Head of caudate nucleus (tissue), 42 donors: ENCODE results near the gene KCNT1.

ENCODE experiments used
- DNase-seq, 42 donors: peaks; one replicate each; pipeline versions ENCODE4 v3.0.0 to v3.0.0-alpha.2; 2020 to 2021; ENCODE audit warnings: mixed read lengths in 7 of 42
- intact Hi-C: fragments of 100-400 bp; cut with DNase I; formaldehyde crosslinking; loops from one replicate; pipeline ENCODE4 v1.15.0; 2022

KCNT1 gene

DNA sequence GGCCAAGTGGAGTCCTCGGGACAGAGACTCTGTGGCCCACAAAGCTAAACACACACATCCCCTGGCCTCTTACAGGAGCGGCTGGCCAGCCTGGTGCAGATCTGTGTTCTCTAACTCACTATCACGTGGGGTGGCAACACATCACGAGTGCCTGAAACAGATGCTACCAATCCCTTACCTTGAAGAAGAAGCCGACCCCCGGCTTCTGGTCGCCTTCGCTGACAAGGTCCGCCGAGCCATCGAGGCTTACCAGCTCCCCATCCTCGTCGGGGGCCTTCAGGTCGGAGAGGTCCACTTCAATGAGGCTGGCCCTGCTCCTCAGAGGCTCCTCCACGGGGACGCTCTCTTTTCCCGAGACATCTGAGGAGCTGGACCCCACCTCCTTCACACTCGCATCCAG, 118.7 kb downstream of the KCNT1 start:
- intact Hi-C loops = no loop called here
- DNase-seq = no peak

DNA sequence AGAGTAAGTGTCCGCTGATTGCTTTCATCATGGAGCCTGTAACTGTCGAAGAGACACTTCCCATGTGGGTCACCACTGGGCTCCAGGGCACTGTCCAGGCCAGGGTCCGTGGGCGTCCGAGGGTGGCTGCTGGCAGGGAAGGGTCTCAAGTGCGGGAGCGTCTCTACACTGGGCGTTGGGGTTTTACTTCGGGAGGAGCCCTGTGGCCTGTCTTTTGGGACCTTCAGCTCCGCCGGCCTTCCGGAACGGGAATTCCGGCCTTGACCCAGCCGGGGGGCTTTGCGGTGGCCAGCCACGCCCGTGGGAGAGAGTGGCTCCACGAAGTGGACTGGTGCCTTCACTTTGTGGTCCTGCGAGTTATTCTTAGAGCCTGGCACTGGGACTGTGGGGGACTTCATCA, 119.1 kb downstream of the KCNT1 start:
- DNase-seq = peak in 1 of 42 donors; percentile 39
- intact Hi-C loops = no loop called here

DNA sequence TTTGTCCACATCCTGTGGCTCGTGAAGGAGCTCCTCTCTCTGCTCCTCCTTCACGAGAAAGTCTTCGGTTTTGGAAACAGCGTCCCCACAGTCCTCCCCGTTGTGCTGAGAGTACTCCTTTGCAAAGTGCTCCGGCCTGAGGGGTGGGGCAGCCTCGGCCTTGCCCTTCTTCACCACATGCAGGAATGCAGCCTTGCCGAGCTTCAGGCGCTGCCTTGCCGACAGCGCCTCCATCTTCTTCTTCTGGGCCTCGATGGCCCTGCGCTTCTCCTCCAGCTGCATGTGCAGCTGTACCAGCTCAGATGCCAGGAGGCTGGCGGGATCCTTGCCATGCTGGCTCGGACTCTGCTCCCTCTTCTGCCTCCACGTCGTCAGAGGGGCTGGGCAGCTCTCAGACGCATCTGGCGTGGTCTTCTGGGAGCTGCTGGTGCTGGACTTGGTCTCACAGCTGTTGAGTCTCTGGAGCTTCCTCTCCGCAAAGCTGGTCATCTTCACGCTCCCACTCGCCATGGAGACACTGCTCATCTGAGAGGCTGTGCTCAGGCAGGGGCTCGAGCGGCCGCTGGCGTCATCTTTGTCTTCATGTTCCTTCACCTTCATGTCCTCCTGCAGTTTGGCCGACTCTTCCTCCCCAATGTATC, 119.9 kb downstream of the KCNT1 start:
- peak in 1 of 42 donors; percentile 44 for DNase-seq
- intact Hi-C loops = no loop called here

DNA sequence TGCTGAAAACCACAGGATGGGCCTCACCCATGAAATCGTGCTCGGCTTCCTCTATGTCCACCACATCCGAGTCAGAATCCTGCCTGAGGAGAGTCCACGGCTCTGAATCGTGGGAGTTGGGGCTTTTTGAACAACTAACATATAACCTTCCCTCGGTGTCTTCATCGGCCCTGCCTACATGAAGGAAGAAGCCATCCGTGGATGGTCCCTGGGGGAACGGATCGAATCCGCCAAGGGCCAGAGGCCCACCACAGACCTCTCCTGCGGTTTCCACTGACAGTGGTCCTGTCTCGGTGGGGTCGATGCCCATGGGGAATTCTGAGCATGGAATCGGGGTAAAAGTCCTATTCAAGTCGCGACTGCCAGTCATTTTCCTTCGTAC, 120.4 kb downstream of the KCNT1 start:
- DNase-seq = peak in 1 of 42 donors; percentile 37
- intact Hi-C loops = no loop called here

DNA sequence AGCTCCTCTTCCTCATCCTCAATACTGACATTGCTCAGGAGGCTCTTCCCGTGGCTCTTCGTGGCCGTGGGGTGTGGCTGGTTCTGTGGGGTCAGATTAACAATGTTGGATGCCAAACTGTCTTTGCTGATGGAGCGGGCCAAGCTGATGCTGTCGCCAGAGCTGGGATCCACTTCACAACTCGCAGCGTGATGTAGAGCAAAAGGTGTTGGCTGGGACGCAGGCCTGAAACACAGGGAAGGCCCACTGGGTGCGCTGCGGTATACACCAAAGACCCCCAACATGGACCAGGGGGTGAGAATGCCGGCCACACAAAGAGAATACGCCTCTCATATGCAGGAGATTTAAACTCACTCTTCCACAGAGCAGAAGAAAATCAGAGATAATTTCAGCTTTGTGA, 121.1 kb downstream of the KCNT1 start:
- intact Hi-C loops = no loop called here
- no peak for DNase-seq

DNA sequence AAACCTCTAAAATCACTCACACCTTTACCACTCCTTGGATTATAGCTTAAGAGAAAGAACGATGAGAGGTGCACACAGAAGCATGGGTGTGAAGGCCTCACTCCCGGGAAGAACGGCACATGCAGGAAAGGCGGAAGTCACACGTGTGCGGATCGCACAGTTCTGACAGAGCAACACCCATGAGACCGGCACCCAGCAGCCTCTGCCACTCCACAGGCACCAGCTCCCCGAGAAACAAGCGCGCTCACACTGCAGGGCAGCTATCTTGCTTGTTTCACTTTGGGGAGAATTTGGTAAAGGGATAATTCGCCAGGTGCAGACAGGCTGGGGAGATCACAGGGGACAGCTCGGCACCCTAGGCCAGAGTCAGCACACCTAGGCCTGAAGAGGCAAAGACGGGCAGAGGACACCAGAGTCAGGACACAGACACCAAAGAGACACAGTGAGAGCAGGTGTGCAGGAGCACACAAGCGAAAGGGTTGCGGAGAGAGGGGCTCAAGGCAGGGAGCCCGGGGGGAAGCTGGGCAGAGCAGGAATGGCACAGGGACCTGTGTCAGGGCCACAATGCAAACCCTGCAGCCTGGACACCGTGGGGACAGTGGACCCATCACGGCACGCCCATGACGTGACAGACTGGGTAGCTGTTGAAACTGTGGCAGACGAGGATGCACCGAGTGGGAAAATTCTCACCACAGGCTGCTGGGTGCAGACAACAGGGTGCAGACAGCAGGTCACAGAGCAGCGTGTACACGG, 123.6 kb downstream of the KCNT1 start:
- peak in 18 of 42 donors; percentile 13 to 58 (median 37) for DNase-seq
- intact Hi-C loops = no loop called here

DNA sequence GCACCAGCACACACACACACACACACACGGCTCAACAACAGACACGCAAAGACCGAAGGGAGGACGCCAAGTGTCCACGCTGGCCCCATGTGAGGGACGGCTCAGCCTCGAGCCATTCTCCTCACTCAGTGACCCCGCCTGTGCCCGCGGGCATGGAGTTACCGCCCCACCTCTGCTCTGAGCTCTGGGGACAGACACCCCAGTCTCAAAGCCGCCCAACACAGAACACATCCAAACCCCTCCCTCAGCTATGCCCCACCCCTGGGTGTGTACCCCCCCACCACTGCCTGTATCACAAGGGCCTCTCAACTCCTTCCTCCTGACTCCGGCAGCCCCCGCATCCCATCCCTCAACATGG, 124.2 kb downstream of the KCNT1 start:
- intact Hi-C loops = no loop called here
- peak in 1 of 42 donors; percentile 37 for DNase-seq

DNA sequence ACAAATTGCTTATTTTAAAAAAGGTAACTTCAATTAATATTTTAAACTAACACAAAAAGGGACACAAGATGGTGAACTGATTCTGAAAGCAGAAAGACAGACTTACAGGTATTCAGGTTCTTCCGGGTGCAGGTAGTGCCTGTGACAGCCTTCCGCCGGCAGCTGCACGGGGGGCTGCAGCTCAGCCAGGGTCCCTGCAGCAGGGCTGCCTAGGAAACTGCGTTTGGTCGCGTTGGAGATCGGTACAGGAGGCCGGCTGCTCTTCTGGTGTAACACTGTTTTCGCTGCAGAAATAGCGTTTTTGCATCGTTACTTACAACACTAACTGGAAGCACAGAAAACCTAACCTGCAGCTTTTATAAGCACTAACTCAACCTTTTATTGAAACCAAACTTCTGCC, 125.3 kb downstream of the KCNT1 start:
- DNase-seq = no peak
- intact Hi-C loops = no loop called here

DNA sequence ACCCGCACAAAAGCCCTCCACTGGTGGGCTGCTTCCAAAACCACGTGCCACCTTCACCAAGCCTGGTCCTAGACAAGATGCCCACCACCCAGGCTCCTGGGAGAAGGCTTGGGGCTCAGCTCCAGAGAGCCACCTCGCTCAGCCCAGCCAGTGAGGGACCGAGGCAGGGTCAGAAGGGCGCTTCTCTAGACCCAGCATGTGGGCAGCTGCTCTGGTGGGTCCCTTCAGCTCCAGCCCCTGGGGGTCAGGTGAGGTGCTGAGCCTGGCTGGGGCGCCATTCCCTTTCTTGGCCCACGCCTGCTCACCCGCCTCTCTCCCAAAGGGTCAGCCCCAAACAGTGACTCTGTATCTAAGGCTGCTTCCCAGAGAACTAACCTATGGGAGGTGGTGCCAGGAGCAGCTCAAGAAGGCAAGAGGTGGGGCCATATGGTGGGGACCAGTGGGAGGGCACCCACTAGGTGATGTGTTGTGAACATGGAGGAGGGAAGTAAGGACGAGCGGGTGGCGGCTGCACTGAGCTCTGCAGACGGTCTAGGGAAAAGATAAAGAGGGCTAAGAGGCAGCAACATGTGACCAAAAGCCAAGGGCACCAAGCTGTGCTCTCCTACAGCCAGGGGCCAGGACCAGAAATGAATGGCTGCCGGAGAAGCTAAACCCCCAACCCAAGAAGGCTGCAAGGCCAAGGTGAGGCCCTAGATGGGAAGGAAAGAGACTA, 126.0 kb downstream of the KCNT1 start:
- intact Hi-C loops = no loop called here

DNA sequence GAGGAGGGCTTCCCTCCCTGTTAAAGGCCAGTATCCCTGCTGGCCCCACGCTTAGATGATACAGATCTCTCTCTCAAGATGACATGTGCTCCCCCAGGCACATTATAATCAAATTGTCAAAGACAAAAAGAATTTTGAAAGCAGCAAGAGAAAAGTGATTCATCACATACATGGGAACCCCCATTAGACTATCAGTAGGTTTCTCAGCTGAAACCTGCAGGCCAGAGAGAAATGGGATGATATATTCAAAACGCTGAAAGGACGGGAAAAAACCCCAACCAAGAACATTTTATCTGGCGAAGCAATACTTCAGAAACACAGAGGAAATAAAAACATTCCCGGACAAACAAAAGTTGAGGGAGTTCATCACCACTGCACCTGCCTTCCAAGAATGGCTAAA, 126.7 kb downstream of the KCNT1 start:
- no peak for DNase-seq
- intact Hi-C loops = no loop called here

More for the DNA sequence above, 126.0 kb downstream of the KCNT1 start:
- DNase-seq = peak in 1 of 42 donors; percentile 34

DNA sequence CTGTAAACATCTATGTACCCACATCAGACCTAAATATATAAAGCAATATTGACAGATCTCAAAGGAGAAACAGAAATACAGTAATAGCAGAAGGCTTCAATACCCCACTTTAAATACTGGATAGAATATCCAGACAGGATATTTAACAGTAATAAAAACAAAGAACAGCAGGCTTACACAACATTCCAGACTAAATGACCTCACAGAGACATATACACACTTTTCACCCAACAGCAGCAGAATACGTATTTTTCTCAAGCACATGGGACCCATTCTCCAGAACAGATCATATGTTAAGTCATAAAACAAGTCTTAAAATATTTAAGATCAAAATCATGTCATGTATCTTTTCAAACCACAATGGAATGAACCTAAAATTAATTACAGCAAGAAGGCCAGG, 128.5 kb downstream of the KCNT1 start:
- intact Hi-C loops = no loop called here
- DNase-seq = no peak

DNA sequence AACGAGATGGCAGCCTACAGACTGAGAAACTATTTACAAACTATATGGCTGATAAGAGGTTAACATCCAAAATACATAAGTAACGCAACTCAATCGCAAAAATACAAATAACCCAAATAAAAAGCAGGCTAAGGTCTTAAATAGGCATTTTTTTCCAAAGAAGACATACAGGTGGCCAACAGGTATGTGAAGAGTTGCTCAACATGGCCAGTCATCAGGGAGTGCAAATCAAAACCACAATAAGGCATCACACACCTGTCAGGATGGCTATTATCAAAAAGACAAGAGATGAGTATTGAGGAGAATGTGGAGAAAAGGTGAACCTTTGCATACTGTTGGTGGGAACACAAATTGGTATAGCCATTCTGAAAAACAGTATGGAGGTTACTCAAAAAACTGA, 131.9 kb downstream of the KCNT1 start:
- no peak for DNase-seq
- intact Hi-C loops = no loop called here

DNA sequence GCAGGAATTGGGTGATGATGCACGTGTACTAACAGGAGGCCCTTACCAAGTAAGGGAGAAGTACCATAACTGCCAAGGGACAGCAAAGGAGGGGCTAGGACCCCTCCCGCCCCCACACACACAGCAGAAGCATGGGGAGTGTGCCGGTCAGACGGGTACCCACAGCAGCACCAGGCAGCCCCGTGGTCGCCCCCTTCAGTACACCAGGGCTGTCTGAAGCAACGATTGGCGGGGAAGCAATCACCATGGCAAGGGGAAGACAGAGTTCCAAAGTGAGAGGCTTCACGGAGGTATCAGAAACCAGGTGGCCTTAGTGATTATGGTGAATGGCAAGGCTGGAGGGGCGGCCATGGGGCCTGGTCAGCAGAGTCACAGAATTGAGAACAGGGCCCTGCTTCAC, 133.1 kb downstream of the KCNT1 start:
- intact Hi-C loops = no loop called here

DNA sequence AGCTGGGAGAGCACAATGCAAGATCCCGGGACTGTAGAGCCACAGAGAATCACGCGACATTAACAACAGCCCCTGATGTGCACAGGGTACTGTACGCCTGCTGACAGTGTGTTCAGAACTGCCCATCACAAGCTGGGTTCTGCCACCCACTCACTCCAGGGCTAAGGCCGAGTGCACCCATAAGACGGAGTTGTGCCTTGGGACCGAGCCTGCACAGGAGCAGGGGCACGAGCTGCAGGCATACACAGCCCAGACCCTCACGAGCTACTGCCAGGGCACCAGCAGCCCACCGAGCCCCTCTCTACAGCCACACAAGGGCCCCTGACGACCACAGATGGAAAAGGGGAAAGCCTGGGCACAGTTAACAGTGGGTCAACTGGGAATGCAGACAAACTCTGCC, 137.5 kb downstream of the KCNT1 start:
- no peak for DNase-seq
- intact Hi-C loops = no loop called here

More for the DNA sequence above, 133.1 kb downstream of the KCNT1 start:
- DNase-seq = no peak

DNA sequence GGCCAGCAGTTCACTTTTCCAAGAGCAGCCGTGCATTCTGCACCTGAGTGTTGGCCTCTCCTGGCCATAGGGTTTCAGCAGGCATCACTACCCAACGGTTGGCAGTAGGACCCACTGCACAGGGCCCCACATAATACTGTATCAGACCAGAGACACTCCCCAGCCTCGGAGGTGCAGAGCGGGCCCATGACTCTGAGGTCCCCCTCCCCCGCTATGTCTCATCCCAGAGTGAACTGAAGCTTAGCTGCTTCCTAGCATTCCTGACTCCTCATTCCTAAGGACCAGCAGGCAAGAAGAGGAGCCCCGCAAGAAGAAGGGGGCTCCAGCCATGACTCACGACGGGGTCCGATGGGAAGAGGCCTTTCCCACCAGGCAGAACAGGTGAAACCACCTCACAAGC, 138.1 kb downstream of the KCNT1 start:
- no peak for DNase-seq

DNA sequence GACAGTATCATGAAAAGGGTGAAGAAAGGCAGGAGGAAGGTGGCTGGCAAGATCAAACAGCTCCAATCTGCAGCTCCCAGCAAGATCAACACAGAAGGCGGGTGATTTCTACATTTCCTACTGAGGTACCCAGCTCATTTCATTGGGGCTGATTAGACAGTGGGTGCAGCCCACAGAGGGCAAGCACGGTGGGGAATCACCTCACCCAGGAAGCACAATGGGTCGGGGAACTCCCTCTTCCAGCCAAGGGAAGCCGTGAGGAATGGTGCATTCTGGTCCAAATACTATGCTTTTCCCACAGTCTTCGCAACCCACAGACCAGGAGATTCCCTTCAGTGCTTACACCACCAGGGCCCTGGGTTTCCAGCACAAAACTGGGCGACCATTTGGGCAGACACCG, 138.6 kb downstream of the KCNT1 start:
- no peak for DNase-seq
- intact Hi-C loops = no loop called here

More for the DNA sequence above, 138.1 kb downstream of the KCNT1 start:
- intact Hi-C loops = no loop called here
